Measurements from ENCODE around the gene PEAR1.

Gene PEAR1

DNA sequence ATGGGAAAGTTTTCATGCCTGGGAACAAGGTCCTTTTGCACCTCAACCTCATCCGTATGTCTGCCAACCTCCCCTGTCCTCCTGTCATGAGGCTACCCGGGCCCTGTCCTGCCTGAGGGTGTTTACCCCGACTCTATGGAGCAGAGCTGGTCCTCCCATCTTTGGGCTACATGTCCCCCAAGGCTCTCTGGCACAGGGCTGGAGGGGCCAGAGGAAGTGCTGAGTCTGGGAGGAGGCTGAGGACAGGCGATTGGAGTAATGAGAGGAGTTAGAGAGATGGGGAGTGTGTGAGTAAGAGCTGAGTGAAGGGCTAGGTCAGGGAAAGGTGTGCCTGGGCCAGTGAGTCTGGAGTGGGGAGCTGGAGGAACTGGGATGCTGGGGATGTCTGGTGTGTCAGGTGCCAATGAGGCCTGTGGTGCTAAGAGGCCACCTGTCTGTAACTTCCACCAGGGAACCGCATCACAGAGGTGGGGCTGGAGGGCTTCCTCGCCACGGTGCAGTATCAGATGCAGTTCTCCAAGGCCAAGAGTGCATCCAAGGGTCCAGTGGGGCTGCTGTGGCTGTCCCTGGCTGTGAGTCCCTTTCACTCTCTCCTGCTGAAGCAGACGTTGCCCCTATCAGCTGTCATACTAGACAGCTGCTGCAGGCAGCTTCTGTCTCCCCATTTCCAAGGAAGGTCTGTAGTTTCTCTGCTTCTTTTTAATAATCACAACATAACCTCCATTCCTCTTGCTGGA lies 38.6 kb downstream of the PEAR1 start:
- DNase-seq (no peak), ATAC-seq (ENCODE audit: insufficient read depth, low read depth) (no peak)
- Histone ChIP-seq H4K20me1 (ENCODE audit: insufficient read depth, low read length) (no peaks in the 10 kb centered on the region), H3K4me3 (ENCODE audit: low read depth in 1 of 2, low read length in 2 of 2) (no peak overlapping the region), H3K79me2 (ENCODE audit: insufficient read depth, low read length) (no peaks in the 10 kb centered on the region), H2AFZ (ENCODE audit: low read depth, low read length) (no peak overlapping the region), H3K36me3 (ENCODE audit: insufficient read depth, low read length) (no peaks in the 10 kb centered on the region), H3K9me3 (ENCODE audit: insufficient read depth, low read length, severe bottlenecking) (no peaks in the 10 kb centered on the region), H3K9ac (ENCODE audit: low read depth, low read length) (no peak overlapping the region), H3K27me3 (ENCODE audit: insufficient read depth, low read length, poor library complexity) (peaks cover 21% of the 10 kb centered on the region), H3K27ac (ENCODE audit: low read length) (no peak overlapping the region), H3K4me1 (ENCODE audit: insufficient read depth, low read length) (no peaks in the 10 kb centered on the region), H3K4me2 (ENCODE audit: insufficient read depth, low read length) (no peak overlapping the region)
- TF ChIP-seq EZH2 (IDR thresholded peaks at IDR 0.05; ENCODE audit: borderline replicate concordance, low read depth, low read length, severe bottlenecking) = no peak
- TF ChIP-seq, protein P1, sequence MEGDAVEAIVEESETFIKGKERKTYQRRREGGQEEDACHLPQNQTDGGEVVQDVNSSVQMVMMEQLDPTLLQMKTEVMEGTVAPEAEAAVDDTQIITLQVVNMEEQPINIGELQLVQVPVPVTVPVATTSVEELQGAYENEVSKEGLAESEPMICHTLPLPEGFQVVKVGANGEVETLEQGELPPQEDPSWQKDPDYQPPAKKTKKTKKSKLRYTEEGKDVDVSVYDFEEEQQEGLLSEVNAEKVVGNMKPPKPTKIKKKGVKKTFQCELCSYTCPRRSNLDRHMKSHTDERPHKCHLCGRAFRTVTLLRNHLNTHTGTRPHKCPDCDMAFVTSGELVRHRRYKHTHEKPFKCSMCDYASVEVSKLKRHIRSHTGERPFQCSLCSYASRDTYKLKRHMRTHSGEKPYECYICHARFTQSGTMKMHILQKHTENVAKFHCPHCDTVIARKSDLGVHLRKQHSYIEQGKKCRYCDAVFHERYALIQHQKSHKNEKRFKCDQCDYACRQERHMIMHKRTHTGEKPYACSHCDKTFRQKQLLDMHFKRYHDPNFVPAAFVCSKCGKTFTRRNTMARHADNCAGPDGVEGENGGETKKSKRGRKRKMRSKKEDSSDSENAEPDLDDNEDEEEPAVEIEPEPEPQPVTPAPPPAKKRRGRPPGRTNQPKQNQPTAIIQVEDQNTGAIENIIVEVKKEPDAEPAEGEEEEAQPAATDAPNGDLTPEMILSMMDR (IDR thresholded peaks at IDR 0.05; ENCODE audit: borderline replicate concordance, extremely low read depth, low read length, poor library complexity, severe bottlenecking) = no peak

DNA sequence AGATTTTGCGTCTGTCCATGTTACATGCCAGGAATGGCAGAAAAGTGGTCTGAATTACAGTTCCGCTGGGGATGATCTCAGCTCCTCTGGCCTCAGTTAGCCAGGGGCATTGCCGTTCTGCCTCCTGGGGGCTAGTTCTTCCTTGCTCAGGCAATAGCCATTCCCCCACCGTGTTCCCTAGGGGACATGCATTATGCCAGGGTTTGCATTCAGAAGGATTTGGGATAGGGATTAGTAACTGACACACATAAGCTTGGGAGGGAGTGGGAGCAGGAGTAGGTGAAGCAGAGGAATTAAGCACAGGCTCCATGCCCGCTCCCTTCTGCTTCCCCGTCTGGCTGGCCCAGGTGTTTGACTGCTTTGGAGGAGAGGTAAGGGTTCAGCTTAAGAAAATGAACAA lies 39.6 kb downstream of the PEAR1 start:
- Histone ChIP-seq H4K20me1 (ENCODE audit: insufficient read depth, low read length) (no peaks in the 10 kb centered on the region), H3K9me3 (ENCODE audit: insufficient read depth, low read length, severe bottlenecking) (no peaks in the 10 kb centered on the region), H3K36me3 (ENCODE audit: insufficient read depth, low read length) (no peaks in the 10 kb centered on the region), H3K4me2 (ENCODE audit: insufficient read depth, low read length) (no peak overlapping the region), H3K9ac (ENCODE audit: low read depth, low read length) (no peak overlapping the region), H3K4me3 (ENCODE audit: low read depth in 1 of 2, low read length in 2 of 2) (no peak overlapping the region), H3K27me3 (ENCODE audit: insufficient read depth, low read length, poor library complexity) (peaks cover 11% of the 10 kb centered on the region), H2AFZ (ENCODE audit: low read depth, low read length) (no peak overlapping the region), H3K27ac (ENCODE audit: low read length) (no peak overlapping the region), H3K79me2 (ENCODE audit: insufficient read depth, low read length) (no peaks in the 10 kb centered on the region), H3K4me1 (ENCODE audit: insufficient read depth, low read length) (no peaks in the 10 kb centered on the region)
- ATAC-seq (ENCODE audit: insufficient read depth, low read depth) (no peak), DNase-seq (no peak)
- TF ChIP-seq, protein P1 (IDR thresholded peaks at IDR 0.05; ENCODE audit: borderline replicate concordance, extremely low read depth, low read length, poor library complexity, severe bottlenecking) = no peak
- no peak for TF ChIP-seq EZH2 (IDR thresholded peaks at IDR 0.05; ENCODE audit: borderline replicate concordance, low read depth, low read length, severe bottlenecking)

DNA sequence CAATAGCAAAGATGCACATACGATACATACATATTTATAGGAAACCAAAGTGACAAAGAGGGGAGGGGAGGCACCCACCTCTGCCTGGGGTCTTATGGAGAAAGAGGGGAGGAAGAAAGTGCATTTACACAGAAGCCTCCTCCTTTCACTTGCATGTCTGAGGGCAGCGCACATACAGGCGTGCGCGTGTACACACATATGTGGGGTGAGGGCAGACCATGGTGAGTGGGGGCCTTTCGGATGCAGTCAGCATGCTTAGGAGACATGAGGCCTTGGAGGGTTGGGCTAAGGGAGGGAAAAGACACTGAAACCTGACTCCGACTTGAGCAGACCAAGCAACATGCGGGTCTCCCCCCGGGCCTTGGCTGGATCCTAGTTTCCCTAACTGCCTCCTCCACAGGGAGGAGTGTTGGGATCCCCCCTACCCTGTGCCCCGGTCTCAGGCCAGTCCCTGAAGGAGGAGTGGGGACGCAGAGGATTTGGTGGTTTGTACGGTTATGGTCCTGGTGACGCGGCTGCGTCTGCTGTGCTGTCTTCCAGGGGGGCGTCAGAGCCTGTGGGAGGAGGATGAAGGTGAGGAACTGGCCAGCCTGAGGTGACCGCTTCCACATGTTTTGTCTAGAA lies 42.1 kb downstream of the PEAR1 start:
- H3K36me3 ChIP-seq (ENCODE audit: insufficient read depth, low read length) = no peaks in the 10 kb centered on the region
- no peaks in the 10 kb centered on the region for H3K79me2 ChIP-seq (ENCODE audit: insufficient read depth, low read length)
- DNase-seq = no peak
- TF ChIP-seq, protein P1 (IDR thresholded peaks at IDR 0.05; ENCODE audit: borderline replicate concordance, extremely low read depth, low read length, poor library complexity, severe bottlenecking) = no peak
- TF ChIP-seq EZH2 (IDR thresholded peaks at IDR 0.05; ENCODE audit: borderline replicate concordance, low read depth, low read length, severe bottlenecking) = no peak
- no peak overlapping the region for H3K4me3 ChIP-seq (ENCODE audit: low read depth in 1 of 2, low read length in 2 of 2)
- H3K27ac ChIP-seq (ENCODE audit: low read length) = no peak overlapping the region
- H4K20me1 ChIP-seq (ENCODE audit: insufficient read depth, low read length) = no peaks in the 10 kb centered on the region
- H3K4me1 ChIP-seq (ENCODE audit: insufficient read depth, low read length) = no peaks in the 10 kb centered on the region
- no peak overlapping the region for H3K4me2 ChIP-seq (ENCODE audit: insufficient read depth, low read length)
- H3K9me3 ChIP-seq (ENCODE audit: insufficient read depth, low read length, severe bottlenecking) = no peaks in the 10 kb centered on the region
- peaks cover 31% of the 10 kb centered on the region for H3K27me3 ChIP-seq (ENCODE audit: insufficient read depth, low read length, poor library complexity)
- no peak overlapping the region for H2AFZ ChIP-seq (ENCODE audit: low read depth, low read length)
- ATAC-seq (ENCODE audit: insufficient read depth, low read depth) = no peak
- no peak overlapping the region for H3K9ac ChIP-seq (ENCODE audit: low read depth, low read length)
